ENCODE data around the gene CHSY1.

Gene CHSY1

DNA sequence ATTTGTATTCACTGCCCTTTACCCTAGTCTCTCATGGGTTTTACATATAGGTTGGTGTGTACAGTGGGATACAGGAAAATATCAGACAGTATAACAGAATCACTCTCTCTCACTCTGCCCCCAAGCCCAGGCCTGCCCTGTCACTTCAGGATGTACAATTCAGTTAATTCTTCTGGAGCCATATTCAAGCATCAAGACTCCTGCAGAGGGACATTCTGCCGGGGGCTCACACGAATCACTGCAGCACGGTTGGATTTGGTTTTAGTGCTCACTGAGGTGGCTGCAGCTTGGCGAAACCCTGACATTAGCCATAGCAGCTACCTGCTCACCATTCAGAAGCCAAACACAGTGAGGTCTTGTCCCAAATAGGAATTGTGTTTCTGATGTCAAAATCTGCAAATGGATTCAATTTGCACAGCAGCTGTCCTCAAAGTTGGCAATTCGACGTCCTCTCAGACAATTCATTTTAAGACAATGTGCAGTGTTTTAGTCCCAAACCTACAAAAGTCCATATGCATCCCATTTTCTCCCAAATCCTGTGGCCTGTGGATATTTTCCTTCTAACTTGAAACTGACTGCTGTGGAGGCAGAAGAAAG, 82.9 kb downstream of the CHSY1 start:
- no peak for DNase-seq

- DNase-seq: no peak
Observed at GRCh38 chr15:101168463-101168824, 83.4 kb downstream of the CHSY1 start.

DNA sequence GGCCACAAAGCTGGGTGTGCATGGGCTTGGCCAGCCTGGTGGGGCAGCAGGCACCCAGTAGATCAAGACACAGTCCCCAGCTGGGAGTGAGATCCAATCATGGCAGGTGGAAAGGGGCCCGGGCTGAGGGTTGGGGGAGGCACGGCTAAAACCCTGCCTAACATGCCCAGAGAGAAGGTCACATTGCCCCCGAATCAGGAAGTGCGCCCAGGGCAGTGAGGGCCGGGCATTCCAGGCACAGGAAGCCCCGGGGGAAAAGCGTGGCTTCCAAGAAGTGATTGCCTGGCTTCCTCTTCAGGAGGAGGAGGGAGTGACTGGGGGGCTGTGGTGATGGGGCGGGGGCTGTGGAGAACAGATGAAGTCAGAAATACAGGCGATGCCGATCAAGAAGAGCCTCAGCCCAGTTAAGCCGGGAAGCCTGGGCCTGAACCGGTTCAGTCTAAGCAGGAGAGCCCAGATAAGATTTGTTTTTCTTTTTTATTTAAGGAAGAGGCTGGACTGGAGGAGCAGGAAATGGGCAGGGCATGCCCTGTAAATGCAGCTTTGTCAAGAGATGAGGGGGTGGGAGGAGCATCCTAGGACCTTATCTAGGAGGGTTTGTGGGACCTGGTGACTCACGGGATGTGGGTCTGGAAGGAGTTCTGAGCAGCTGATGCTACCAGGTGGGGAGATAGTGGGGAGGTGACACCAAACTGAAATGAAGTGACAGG, 83.9 kb downstream of the CHSY1 start:
- DNase-seq: peak; percentile 59

GRCh38 chr15:101167411-101167752, 84.5 kb downstream of the CHSY1 start:
- DNase-seq: no peak

- no peak for DNase-seq
Observed at GRCh38 chr15:101165905-101166471, 85.9 kb downstream of the CHSY1 start.

DNA sequence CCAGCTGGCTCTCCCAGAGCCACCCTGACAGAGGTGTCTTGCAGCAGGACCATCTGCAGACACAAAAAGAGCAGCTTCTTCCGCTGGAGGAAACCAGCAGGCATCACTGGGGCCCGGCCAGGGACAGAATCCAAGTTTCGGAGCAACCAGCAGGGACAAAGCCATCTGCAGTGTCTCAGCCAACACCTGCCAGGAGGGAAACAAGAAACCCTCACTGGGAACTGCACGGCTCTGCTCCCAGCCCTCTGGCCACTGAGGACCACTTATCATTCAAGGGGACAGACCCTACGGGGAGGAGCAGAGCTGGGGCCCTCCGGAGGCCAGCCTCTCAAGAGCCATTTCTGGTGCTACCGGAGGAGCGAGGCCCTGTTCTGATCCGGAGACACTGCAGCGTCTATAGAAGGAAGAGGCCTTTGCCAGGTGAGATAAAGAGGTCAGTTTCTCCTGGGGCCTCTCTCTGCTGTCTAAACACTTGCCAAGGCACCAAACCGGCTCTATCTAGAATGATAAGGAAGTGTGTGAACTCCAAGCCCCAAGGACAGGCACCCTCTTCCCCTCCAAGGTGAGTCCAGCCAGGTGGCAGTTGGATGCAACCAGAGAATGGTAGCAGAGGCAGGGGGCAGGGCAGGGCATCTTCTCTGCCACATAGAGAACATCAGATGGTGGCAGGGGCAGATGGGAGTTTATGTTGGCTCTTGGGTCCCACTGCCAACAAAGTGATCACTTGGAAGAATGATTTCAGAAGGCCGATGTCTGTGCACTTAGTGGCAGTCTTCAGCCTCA, 89.0 kb downstream of the CHSY1 start:
- no peak for DNase-seq

DNA sequence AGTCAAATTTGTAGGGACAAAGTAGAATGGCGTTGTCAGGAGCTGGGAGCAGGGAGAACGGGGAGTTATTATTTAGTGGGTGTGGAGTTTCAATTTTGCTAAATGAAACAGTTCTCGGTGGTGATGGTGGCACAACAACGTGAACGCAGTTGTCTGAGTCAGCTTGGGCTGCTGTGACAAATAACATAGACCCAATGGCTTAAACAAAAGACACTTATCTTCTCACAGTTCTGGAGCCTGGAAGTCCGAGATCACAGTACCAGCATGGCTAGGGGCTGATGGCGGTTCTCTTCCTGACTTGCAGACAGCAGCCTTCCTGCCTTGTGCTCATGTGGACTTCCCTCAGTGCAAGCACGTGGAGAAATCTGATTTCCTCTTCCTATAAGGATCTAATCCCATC, 90.2 kb downstream of the CHSY1 start:
- DNase-seq: no peak

- DNase-seq: no peak
Observed at GRCh38 chr15:101159936-101160815, 91.7 kb downstream of the CHSY1 start.

GRCh38 chr15:101159096-101159935, 92.5 kb downstream of the CHSY1 start:
- no peak for DNase-seq

DNA sequence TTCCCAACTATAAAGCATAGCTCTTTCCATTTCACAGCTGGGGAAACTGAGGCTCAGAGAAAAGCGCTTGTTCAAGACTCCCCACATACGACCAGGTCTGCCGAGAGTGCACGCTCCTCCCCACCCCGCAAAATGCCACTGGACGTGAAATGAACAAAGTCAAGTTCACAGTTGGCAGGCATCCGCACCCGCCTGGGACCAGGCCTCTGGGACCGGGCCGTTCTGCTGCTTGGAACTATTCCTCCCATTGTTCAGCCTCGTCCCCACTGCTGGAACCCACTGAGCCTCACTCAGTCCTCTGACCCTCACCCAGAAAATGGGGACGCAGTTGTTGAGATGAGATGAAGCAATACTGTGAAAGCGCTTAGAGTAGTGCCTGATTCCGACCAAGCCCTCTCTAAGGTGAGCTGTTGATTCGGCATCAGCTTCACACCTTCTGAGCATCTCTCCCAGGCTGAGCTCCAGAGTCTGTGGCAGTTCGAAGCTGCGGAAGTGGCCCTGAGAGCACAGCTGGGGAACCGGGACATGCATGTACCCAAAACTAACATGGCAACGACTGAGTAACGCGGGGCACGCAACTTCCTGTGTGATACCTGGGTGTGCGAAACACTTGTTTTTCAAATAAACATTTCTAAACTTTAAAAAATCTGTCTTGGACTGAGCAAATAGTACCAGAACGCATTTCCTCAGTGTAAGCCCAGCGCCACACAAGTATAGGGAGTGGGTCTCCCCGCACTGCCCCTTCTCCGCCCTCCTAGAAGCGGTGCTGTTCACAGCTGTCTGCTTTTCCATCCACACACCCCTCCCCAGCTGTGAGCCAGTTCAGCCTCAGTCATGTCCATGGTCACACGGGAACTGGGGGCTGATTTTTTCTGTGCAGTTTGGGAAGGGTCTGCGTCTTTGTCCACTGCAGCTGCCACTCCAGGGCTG, 93.4 kb downstream of the CHSY1 start:
- no peak for DNase-seq

DNA sequence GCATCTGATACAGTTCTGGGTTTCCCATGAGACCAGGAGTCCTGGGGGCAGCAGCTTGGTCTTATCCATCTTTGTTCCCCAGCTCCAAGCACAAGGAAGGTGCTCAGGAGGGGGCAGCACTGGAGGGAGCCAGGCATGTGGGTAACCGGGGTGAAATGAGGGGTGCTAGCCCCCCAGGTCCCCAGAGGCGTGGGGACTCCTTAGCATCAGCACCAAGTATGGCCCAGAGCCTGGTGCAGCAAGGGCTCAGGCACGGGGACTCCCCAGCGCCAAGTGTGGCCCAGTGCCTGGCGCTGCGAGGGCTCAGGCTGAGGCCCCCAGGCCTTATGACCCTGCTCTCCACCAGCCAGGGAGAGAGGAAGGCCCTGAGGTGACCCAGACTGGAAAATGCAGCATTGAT, 94.1 kb downstream of the CHSY1 start:
- DNase-seq: no peak

GRCh38 chr15:101156509-101157159, 95.2 kb downstream of the CHSY1 start:
- no peak for DNase-seq

DNA sequence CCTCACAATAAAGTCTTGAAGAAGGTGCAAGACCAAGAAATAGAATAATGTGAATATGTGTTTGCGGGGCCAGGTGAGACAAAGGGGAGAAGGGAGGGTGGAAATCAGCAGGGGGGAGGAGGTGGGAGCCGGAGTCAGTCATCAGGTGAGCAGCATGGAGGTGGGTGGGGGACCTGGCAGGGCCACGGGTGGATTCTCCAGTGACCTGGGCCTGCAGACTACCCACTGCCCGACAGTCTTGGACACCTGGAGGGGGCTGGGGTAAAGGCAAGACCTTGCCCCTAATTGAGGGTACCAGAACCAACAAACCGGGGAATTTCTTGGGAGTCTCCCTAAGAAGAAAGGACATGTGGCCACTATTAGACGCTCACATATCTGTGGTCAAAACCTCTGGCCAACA, 95.8 kb downstream of the CHSY1 start:
- DNase-seq: no peak

GRCh38 chr15:101153801-101154656, 97.8 kb downstream of the CHSY1 start:
- no peak for DNase-seq

- DNase-seq: no peak
Observed at GRCh38 chr15:101152914-101153313, 98.9 kb downstream of the CHSY1 start.

DNA sequence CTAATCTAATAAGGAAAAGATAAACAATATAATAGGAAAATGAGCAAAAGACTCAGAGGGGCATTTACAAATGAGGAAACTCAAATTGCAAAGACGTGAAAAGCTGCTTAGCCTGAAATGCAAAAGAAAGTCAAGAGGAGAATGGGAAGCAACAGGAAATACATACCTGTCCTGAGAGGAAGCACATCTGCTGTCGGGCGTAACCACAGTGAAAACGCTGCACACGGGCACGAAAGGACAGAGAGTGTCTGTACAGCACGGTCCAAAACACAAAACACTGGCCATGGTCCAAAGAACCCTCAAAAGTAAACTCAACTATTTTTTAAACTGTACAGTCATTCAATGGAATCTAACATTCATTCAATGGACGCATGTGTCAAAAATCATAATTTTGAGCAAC, 100.6 kb downstream of the CHSY1 start:
- DNase-seq: no peak

GRCh38 chr15:101150723-101151040, 101.2 kb downstream of the CHSY1 start:
- no peak for DNase-seq

DNA sequence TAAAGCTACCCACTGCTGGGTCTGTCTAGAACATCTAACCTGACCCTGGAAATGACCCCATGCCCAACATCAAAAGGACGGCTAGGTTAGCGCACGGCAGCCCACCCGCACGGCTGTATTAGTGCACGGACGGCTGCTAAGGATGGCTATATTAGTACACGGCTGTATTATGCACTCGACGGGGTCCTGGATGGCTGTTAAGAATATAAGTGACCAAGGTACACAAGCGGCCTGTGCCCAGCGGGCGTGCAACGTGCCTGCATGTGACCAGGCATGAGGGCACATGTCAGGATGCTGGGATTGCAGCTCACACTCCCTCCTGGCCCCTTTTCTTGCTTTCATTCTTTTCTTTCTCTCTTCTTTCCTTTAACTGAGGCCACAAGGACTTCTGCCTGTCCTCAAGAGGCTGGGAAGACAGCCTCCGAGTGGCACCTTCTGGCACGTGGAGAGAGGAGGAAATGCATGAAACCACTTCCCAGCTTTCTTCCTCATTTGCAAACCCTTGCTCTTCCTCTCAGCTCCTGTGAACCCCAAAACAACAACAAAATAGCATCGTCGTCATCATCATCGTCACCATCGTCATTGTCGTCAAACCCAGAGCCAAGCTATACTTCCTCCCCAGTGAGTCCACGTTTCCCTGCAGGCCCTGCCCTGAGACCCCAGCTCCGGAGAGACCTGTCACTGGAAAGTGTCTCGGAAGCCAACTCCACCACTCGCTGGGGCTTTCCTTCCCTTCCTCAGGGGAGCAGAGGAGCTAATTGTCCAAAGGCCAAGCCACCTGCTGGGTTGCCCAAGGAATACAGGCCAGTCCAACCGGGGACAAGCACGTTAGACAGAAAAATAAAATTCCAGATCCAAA, 101.8 kb downstream of the CHSY1 start:
- DNase-seq: no peak

Data from activated CD8-positive, alpha-beta memory T cell treated with anti-CD3 and anti-CD28 coated beads, Interleukin-2, amount 50 U/mL, for 4 hours (primary cell).